Activated CD8-positive, alpha-beta T cell treated with anti-CD3 and anti-CD28 coated beads for 36 hours (primary cell): Measurements from ENCODE around the gene TNFRSF14. TPM values are rescaled to one million over a fixed set of nuclear protein-coding genes. Genes with fewer than 3 reads are reported as not detected.

Source experiments
- ATAC-seq: fragments of 200-7000 bp; cut with Tn5 transposase; one replicate; pipeline ENCODE4 v1.10.0; 2021; ENCODE audit warnings: mild to moderate bottlenecking, moderate library complexity
- CTCF ChIA-PET: fragments of 350-600 bp; sonication (Branson Sonifier 250); formaldehyde crosslinking; loops from one replicate; lab custom pipeline; 2021; ENCODE audit warnings: antibody characterized with exemption; lab: Charles Lee
- POLR2A ChIA-PET: fragments of 350-600 bp; sonication (Branson Sonifier 250); formaldehyde crosslinking; loops from one replicate; lab custom pipeline; 2021; ENCODE audit warnings: antibody characterized with exemption; lab: Charles Lee
- DNase-seq: peaks from one replicate; pipeline ENCODE4 v3.0.0-alpha.2; 2020
- H3K27ac Mint-ChIP-seq: one replicate; pipeline ENCODE4 v1.8.0; 2021; ENCODE audit warnings: mild to moderate bottlenecking, mixed read lengths
- H3K27me3 Mint-ChIP-seq: one replicate; pipeline ENCODE4 v1.8.0; 2021; ENCODE audit warnings: mixed read lengths
- H3K36me3 Mint-ChIP-seq: one replicate; pipeline ENCODE4 v1.8.0; 2021; ENCODE audit warnings: low read depth, mixed read lengths
- H3K4me1 Mint-ChIP-seq: one replicate; pipeline ENCODE4 v1.8.0; 2021; ENCODE audit warnings: low read depth, mixed read lengths
- H3K4me3 Mint-ChIP-seq: one replicate; pipeline ENCODE4 v1.8.0; 2021; ENCODE audit warnings: mild to moderate bottlenecking, moderate library complexity, mixed read lengths
- H3K9me3 Mint-ChIP-seq: one replicate; pipeline ENCODE4 v1.8.0; 2021; ENCODE audit warnings: mixed read lengths
- CTCF ChIP-seq: fragments of 200-600 bp; IDR thresholded peaks from one replicate; pipeline ENCODE4 v1.8.0; 2022; ENCODE audit warnings: antibody characterized with exemption, mild to moderate bottlenecking
- intact Hi-C: fragments of 100-400 bp; cut with micrococcal nuclease; formaldehyde crosslinking; loops from one replicate; pipeline ENCODE4 v1.10.0; 2022
- total RNA-seq, 2 experiments: library from RNA; stranded (reverse); gene quantifications; one replicate each; pipeline ENCODE4 v1.2.3, GENCODE V29; 2021

The TNFRSF14 gene
- total RNA-seq, 2 experiments from 2014 or later, result 134 to 140 TPM

DNA sequence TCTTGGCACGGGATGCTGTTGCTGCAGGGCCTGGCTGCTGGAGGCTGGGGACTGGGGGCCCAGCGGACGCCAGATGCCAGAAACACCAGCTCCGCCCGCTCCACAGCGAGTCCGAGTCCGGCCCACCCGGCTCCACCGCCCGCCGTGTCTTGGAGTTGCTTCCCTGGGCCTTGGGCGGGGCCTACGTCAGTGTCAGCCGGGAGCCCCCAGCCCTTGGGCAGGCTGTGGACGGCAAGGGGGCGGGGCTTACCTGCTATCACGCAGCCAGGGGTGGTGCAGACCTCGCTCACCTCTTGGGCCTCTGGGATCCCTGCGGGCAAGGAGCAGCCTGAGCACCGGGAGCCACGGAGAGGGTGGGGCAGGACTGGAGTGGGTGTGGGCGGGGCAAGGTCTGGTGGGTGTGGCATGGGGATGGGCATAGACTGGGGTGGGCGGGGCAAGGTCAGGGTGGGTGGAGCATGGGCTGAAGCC is 54.9 kb downstream of the TNFRSF14 start:
- Mint-ChIP-seq H3K4me3 (no peak overlapping the region), H3K27me3 (no peaks in the 10 kb centered on the region), H3K36me3 (no peaks in the 10 kb centered on the region), H3K27ac (no peak overlapping the region), H3K4me1 (no peaks in the 10 kb centered on the region), H3K9me3 (peaks cover 19% of the 10 kb centered on the region)
- CTCF ChIA-PET, result no interaction called here
- POLR2A ChIA-PET, result no interaction called here
- DNase-seq (peak; percentile 51), ATAC-seq (peak; percentile 74)
- intact Hi-C loops, result no loop called here
- no peak for TF ChIP-seq CTCF

DNA sequence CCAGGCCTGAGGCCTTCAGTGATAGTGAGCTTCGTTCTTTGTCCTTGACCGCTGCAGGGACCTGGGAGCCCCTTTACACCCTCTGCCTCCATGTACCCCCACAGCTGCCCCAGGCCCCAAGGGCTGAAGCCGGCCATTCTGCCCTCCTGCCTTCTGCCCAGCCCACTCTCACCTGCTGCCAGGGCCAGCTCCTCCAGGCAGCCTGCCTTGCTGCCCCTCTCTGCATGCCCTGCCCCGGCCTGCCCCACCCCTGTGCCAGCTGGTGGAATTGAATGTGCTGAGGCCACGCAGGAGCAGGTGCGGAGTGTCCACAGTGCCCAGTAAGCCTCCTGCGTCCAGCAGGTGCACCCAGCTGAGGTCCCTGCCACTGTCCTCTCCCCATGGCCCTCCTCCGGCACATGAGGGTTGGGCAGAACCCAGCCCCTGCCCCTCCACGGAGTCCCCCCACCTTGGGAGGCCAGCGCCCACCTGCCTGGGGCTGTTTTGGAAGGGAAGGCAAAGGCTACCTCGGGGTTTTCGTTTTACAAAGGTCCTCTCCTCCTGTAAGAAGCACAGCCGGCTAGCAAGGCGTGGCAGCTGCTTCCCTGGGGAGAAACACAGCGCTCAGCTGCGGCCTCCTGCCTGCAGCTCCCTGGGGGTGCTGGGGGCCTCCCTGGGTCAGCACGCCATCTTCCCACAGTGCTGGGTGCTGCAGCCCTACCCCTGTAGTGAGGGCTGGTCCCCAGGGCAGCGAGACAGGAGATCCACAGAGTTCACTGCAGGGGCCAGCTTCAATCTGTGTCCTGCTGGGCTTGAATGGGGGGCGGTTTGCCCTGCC is 55.7 kb downstream of the TNFRSF14 start:
- Mint-ChIP-seq H3K27ac (no peak overlapping the region), H3K9me3 (peaks cover 23% of the 10 kb centered on the region), H3K36me3 (no peaks in the 10 kb centered on the region), H3K4me1 (peaks cover 7% of the 10 kb centered on the region), H3K27me3 (no peaks in the 10 kb centered on the region), H3K4me3 (no peak overlapping the region)
- TF ChIP-seq CTCF, result no peak
- intact Hi-C loops, result no loop called here
- ATAC-seq (no peak), DNase-seq (no peak)
- CTCF ChIA-PET, result no interaction called here
- POLR2A ChIA-PET, result no interaction called here

- ATAC-seq, result no peak
- POLR2A ChIA-PET, result interaction anchor here (1.7 kb wide), 1 partner anchor 16 kb away, joined by 3 read pairs; no protein-coding TSS in a partner anchor
- no peak overlapping the region for H3K4me3 Mint-ChIP-seq
Measured at GRCh38 chr1:2612591-2613365, 56.6 kb downstream of the TNFRSF14 start.

More at GRCh38 chr1:2612591-2613365, 56.6 kb downstream of the TNFRSF14 start:
- TF ChIP-seq CTCF, result no peak
- intact Hi-C loops, result no loop called here
- no peaks in the 10 kb centered on the region for H3K27me3 Mint-ChIP-seq
- H3K36me3 Mint-ChIP-seq, result no peaks in the 10 kb centered on the region
- CTCF ChIA-PET, result no interaction called here
- DNase-seq, result no peak
- peaks cover 7% of the 10 kb centered on the region for H3K4me1 Mint-ChIP-seq
- H3K27ac Mint-ChIP-seq, result no peak overlapping the region
- H3K9me3 Mint-ChIP-seq, result peaks cover 23% of the 10 kb centered on the region

Other genes with a start within 250 kb of the TNFRSF14 start
- gene MORN1, start 164.8 kb upstream of the TNFRSF14 start, total RNA-seq, result 1 to 10 TPM; 5.9 to 6.6 TPM
- gene RER1, start 164.5 kb upstream of the TNFRSF14 start, total RNA-seq, result 100 to 1,000 TPM; 120 to 131 TPM
- 10 to 100 TPM; 17.1 to 19.0 TPM for gene PEX10, start 143.8 kb upstream of the TNFRSF14 start, total RNA-seq
- gene PLCH2, start 80.1 kb upstream of the TNFRSF14 start, total RNA-seq, result 1 to 10 TPM; 2.9 to 6.0 TPM
- gene PANK4, start 29.8 kb upstream of the TNFRSF14 start, total RNA-seq, result 10 to 100 TPM; 39.0 to 40.6 TPM
- not detected for gene HES5, start 26.1 kb upstream of the TNFRSF14 start, total RNA-seq
- gene PRXL2B, start 30.4 kb downstream of the TNFRSF14 start, total RNA-seq, result 10 to 100 TPM; 39.1 to 43.6 TPM
- gene MMEL1, start 76.6 kb downstream of the TNFRSF14 start, total RNA-seq, result 1 to 10 TPM; 1.8 to 3.1 TPM
- under 1 TPM; 0.79 to 0.81 TPM for gene TTC34, start 245.3 kb downstream of the TNFRSF14 start, total RNA-seq